Umbilical cord (tissue), 2 donors: ENCODE results near the gene NPBWR2. TPM values are rescaled to one million over a fixed set of nuclear protein-coding genes. Genes with fewer than 3 reads are reported as not detected.
"Not testable (repeated sequence)": the region's sequence is repeated elsewhere in the genome, so short reads cannot be mapped to it uniquely, and the experiment has no call there.

ENCODE experiments used
- DNase-seq: peaks from one replicate; pipeline ENCODE4 v3.0.0-alpha.2; 2015; ENCODE audit warnings: low spot score
- total RNA-seq: library from RNA; depleted of rRNA; stranded (reverse); fragments of >200 nt; gene quantifications from one replicate; pipeline ENCODE4 v1.2.3, GENCODE V29; 2014; ENCODE audit warnings: low replicate concordance; ENCODE audit not compliant: insufficient read depth

The NPBWR2 gene
- total RNA-seq, 1 donor from 2014 or later = 3.9 TPM

DNA sequence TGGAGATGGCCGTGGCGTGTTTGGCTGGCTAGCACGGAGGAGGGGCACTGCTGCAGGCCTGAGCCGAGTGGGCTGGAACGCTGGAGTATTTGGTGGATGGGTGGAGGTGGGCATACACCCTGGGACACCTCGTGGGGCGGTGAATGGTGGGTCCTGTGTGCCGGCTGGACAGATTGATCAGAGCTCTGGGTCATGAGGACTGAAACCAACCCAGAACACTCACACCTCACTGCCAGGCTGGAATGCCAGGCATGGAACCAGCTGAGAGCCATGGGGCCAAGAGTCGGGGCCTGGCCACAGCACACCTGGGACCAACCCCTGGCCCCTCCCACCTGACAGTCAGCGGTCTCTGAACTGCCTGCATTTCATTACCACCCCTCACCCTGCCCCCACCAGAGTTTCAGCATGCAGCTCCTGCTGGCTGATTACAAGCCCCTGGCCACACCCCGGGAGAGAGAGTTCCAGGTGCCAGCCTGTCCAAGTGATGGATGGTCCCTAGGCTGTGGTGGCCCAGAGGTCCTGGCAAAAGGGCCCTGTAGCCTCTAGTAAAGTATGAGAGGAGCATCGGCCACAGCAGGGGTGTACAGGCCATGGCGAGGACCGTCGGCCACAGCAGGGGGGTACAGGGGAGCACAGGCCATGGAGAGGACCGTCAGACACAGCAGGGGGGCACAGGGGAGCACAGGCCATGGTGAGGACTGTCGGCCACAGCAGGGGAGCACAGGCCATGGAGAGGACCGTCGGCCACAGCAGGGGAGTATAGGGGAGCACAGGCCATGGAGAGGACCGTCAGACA lies 3.3 kb downstream of the NPBWR2 start:
- no peak for DNase-seq

- no peak for DNase-seq
These were observed 4.6 kb downstream of the NPBWR2 start for GRCh38 chr20:64102647-64103354.

GRCh38 chr20:64101731-64102621 lies 5.4 kb downstream of the NPBWR2 start:
- DNase-seq = no peak

- DNase-seq = no peak
These were observed 6.2 kb downstream of the NPBWR2 start for GRCh38 chr20:64100946-64101688.

DNA sequence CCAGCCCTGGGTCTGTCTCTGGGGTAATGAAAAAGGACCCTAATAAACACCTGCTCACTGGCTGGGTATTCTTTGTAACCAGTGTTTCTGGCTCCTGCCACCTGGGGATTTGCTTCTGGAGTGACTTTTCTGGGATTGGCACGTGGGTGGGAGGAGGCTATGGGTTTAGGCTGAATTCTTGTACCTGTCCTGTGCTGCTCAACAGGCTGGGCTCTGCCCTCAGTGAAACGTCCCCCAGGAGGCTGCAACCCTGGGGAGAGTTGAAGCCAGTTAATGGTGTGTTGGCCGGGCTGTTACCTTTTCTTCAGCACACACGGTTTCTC lies 6.8 kb downstream of the NPBWR2 start:
- no peak for DNase-seq

GRCh38 chr20:64099880-64100565 lies 7.3 kb downstream of the NPBWR2 start:
- DNase-seq = no peak

DNA sequence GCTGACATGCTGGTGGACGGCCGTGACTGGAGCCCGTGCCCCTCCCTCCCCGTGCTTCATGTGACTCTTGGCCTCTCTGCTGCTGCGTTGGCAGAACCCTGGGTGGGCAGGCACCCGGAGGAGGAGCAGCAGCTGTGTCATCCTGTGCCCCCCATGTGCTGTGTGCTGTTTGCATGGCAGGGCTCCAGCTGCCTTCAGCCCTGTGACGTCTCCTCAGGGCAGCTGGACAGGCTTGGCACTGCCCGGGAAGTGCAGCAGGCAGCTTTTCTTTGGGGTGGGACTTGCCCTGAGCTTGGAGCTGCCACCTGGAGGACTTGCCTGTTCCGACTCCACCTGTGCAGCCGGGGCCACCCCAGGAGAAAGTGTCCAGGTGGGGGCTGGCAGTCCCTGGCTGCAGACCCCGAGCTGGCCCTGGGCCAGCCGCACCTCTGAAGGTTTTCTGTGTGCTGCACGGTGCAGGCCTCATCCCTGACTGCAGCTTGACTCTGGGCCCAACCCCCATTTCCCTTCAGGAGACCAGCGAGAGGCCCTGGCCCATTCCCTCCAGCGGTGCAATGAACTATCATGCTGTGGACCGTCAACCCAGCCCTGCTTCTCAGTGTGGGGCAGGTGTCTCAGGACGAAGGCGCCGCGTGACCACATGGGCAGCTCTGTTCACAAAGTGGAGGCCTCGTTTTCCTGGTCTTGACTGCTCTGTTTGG lies 8.1 kb downstream of the NPBWR2 start:
- no peak for DNase-seq

GRCh38 chr20:64098471-64099013 lies 8.8 kb downstream of the NPBWR2 start:
- DNase-seq = no peak

DNA sequence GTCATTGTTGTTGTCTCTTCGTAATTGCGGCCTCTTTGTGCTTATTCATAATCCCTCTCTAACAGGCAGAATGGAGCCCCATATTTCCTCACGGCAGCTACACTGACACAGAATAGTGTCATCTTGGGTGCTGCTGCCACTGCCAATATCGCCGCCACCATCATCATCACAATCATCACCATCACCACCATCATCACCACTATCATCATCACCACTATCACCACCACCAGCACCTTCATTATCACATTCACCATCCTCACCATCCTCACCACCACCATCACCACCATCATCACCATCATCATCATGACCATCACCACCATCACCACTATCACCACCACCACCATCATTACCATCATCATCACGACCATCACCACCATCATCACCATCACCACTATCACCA lies 10.8 kb downstream of the NPBWR2 start:
- DNase-seq = no peak

DNA sequence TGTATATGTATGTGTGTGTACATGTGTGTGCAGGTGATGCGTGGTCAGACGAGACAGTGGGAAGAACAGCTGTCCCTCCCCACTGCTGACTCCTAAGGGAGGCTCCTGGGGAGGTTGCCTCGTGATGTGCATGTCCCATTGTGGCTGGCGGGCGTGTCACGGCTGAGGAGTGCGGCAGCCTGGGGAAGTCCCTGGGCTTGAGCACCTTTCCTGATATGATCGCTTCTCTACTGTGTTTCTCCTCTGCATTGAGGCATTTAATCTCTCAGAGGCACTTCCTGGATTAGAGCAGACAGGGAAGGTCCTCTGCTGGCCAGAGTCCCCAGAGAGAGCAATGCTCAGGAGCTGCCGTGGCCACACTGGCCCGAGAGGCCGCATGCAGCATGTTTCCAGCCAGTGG lies 11.4 kb downstream of the NPBWR2 start:
- no peak for DNase-seq

GRCh38 chr20:64095455-64095854 lies 11.9 kb downstream of the NPBWR2 start:
- no peak for DNase-seq

- DNase-seq = no peak
These were observed 14.3 kb downstream of the NPBWR2 start for GRCh38 chr20:64093013-64093503.

GRCh38 chr20:64092258-64093012 lies 14.9 kb downstream of the NPBWR2 start:
- no peak for DNase-seq

GRCh38 chr20:64091770-64092169 lies 15.6 kb downstream of the NPBWR2 start:
- DNase-seq = no peak

DNA sequence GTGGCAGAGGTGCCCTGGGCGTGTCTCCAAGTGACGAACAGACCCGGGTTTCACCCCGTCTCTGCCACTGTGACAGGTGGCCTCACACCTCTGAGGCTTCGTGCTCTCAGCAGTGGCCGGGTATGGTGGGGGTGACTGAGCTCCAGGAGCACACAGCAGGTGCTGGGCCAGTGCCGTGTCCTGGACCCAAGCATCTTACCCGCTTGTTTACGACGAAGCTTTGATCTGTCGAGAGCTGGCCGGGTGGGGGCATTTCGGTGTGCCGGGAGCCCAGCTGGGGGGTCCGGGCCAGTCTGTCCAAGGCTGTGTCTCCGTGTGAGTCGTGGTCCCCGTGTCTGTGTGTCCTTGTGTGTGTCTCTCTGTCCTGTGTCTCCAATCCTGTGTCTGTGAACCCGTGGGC lies 16.0 kb downstream of the NPBWR2 start:
- DNase-seq = no peak

DNA sequence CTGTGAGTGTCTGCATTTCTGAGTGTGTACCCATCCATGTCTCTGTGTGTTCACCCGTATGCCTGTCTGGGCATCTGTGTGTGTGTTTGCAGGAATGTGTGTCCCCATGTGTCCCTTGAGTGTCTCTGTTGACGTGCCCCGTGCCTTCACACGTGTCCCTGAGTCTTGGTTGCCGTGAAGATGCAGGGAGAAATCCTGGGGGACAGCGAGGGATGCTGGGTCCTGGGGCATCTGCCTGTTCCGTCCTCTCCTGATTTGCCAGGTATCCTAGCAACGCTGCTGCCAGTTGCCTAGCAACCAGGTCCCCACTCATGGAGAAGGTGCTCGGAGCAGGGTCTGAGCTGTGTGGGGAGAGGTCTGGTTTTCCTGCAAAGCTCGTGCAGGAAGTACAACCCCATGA lies 17.2 kb downstream of the NPBWR2 start:
- DNase-seq = no peak

GRCh38 chr20:64088586-64088985 lies 18.8 kb downstream of the NPBWR2 start:
- not testable (repeated sequence) for DNase-seq

DNA sequence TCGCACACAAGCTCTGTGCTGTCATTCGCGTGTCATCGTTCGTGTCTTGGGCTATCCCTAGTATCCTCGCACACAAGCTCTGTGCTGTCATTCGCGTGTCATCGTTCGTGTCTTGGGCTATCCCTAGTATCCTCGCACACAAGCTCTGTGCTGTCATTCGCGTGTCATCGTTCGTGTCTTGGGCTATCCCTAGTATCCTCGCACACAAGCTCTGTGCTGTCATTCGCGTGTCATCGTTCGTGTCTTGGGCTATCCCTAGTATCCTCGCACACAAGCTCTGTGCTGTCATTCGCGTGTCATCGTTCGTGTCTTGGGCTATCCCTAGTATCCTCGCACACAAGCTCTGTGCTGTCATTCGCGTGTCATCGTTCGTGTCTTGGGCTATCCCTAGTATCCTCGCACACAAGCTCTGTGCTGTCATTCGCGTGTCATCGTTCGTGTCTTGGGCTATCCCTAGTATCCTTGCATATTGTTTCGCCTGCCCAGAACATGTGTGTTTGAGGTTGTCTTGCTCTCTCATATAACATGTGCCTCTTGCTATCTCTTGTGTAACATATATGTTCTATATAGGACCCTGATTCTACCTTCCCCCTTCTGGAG lies 20.0 kb downstream of the NPBWR2 start:
- not testable (repeated sequence) for DNase-seq

DNA sequence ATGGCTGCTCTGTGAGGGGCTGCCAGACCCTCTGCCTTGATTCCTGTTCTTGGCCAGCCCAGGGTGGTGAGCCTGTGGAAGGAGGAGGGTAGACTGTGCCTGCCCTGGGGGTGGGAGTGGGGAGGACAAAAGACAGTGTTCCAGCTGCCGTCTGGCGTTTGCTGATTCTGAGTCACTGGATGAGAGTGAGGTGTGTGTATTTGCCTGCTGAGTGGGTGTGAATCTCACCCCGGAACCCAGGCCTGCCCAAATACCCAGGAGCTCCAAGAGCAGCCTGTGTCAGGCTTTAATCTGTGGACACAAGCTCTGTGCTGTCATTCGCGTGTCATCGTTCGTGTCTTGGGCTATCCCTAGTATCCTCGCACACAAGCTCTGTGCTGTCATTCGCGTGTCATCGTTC lies 20.6 kb downstream of the NPBWR2 start:
- DNase-seq = no peak
